CD8-positive, alpha-beta memory T cell (primary cell): Measurements from ENCODE around the gene CALN1. TPM values are rescaled to one million over a fixed set of nuclear protein-coding genes. Genes with fewer than 3 reads are reported as not detected.

Experiments used
- CTCF ChIA-PET: fragments of 350-600 bp; sonication (Branson Sonifier 250); formaldehyde crosslinking; loops from one replicate; lab custom pipeline; 2021; ENCODE audit warnings: antibody characterized with exemption; lab: Charles Lee
- POLR2A ChIA-PET: fragments of 350-600 bp; sonication (Branson Sonifier 250); formaldehyde crosslinking; loops from one replicate; lab custom pipeline; 2021; ENCODE audit warnings: antibody characterized with exemption; lab: Charles Lee
- DNase-seq, 5 donors: peaks; one replicate each; pipeline versions ENCODE4 v3.0.0 to v3.0.0-alpha.2; 2020 to 2022; ENCODE audit warnings: mixed read lengths in 1 of 5
- H3K27ac ChIP-seq: one replicate; pipeline ENCODE4 v1.7.0; 2013; ENCODE audit warnings: low read depth, mild to moderate bottlenecking, low read length, moderate library complexity
- H3K27me3 ChIP-seq: 2 replicates; pipeline ENCODE4 v1.7.0; 2013; ENCODE audit warnings: low read length, mild to moderate bottlenecking; ENCODE audit not compliant: insufficient read depth, poor library complexity, severe bottlenecking
- H3K36me3 ChIP-seq: 2 replicates; pipeline ENCODE4 v1.7.0; 2013; ENCODE audit warnings: mild to moderate bottlenecking, low read length, moderate library complexity; ENCODE audit not compliant: insufficient read depth
- H3K4me1 ChIP-seq: 2 replicates; pipeline ENCODE4 v1.7.0; 2013; ENCODE audit warnings: mild to moderate bottlenecking, low read length, moderate library complexity; ENCODE audit not compliant: insufficient read depth
- H3K4me3 ChIP-seq: 2 replicates; pipeline ENCODE4 v1.7.0; 2013; ENCODE audit warnings: mild to moderate bottlenecking, low read length
- H3K9me3 ChIP-seq: 2 replicates; pipeline ENCODE4 v1.7.0; 2013; ENCODE audit warnings: mild to moderate bottlenecking, low read length
- H3K27ac Mint-ChIP-seq, 8 donors: one replicate each; pipeline ENCODE4 v1.8.0; 2020 to 2021; ENCODE audit warnings: mixed read lengths in 8 of 8, mild to moderate bottlenecking in 6 of 8, inconsistent platforms in 3 of 8, moderate library complexity in 3 of 8
- H3K27me3 Mint-ChIP-seq, 2 donors: one replicate each; pipeline ENCODE4 v1.8.0; 2020 to 2021; ENCODE audit warnings: mixed read lengths in 2 of 2, mild to moderate bottlenecking in 1 of 2, moderate library complexity in 1 of 2
- H3K36me3 Mint-ChIP-seq, 3 donors: one replicate each; pipeline ENCODE4 v1.8.0; 2020 to 2021; ENCODE audit warnings: mixed read lengths in 3 of 3, inconsistent platforms in 1 of 3, mild to moderate bottlenecking in 1 of 3
- H3K4me1 Mint-ChIP-seq, 3 donors: one replicate each; pipeline ENCODE4 v1.8.0; 2020 to 2021; ENCODE audit warnings: mixed read lengths in 3 of 3, inconsistent platforms in 1 of 3, mild to moderate bottlenecking in 1 of 3
- H3K4me3 Mint-ChIP-seq, 7 donors: one replicate each; pipeline ENCODE4 v1.8.0; 2020 to 2021; ENCODE audit warnings: mixed read lengths in 7 of 7, mild to moderate bottlenecking in 6 of 7, moderate library complexity in 4 of 7, inconsistent platforms in 2 of 7
- H3K9me3 Mint-ChIP-seq, 5 donors: one replicate each; pipeline ENCODE4 v1.8.0; 2020 to 2022; ENCODE audit warnings: mixed read lengths in 5 of 5, mild to moderate bottlenecking in 3 of 5, moderate library complexity in 2 of 5, inconsistent platforms in 1 of 5
- polyA plus RNA-seq: library from polyadenylated mRNA; unstranded; fragments of 300-500 nt; fragmentation: Illumina TruSeq; gene quantifications from one replicate; pipeline ENCODE4 v1.2.3, GENCODE V29; 2021
- total RNA-seq, 2 experiments: library from RNA; stranded (reverse); gene quantifications; one replicate each; pipeline ENCODE4 v1.2.3, GENCODE V29; 2021

Gene CALN1
- total and polyA plus RNA-seq, 3 experiments from 2014 or later: not detected

DNA sequence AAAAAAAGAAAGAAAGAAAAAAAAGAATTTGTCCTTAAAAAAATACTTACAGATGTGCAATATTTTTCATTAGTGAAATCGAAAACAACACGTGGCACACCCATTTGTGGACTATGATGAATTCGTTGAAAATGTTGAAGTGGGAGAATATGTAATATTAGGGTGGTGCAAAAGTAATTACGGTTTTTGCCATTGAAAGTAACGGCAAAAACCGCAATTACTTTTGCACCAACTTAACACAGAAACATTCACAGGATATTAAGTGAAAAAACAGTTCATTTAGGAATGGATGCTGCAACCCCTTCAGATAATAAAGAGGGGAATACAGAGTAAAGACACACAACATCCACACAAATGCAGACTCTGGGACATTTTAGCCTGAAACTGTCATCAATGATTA, 96.0 kb downstream of the CALN1 start:
- ChIA-PET POLR2A (no interaction called here), CTCF (no interaction called here)
- H3K27me3 ChIP-seq: no peaks in the 10 kb centered on the region
- no peaks in the 10 kb centered on the region for H3K36me3 ChIP-seq
- Mint-ChIP-seq H3K36me3 (no peaks in the 10 kb centered on the region), H3K27me3 (peaks cover 0 to 2% of the 10 kb centered on the region in 2 donors), H3K4me1 (no peaks in the 10 kb centered on the region), H3K27ac (no peak overlapping the region), H3K9me3 (peaks cover 5 to 14% (median 12%) of the 10 kb centered on the region in 5 donors), H3K4me3 (no peak overlapping the region)
- no peaks in the 10 kb centered on the region for H3K4me1 ChIP-seq
- no peak for DNase-seq
- H3K9me3 ChIP-seq: no peaks in the 10 kb centered on the region
- H3K4me3 ChIP-seq: no peak overlapping the region
- no peak overlapping the region for H3K27ac ChIP-seq

DNA sequence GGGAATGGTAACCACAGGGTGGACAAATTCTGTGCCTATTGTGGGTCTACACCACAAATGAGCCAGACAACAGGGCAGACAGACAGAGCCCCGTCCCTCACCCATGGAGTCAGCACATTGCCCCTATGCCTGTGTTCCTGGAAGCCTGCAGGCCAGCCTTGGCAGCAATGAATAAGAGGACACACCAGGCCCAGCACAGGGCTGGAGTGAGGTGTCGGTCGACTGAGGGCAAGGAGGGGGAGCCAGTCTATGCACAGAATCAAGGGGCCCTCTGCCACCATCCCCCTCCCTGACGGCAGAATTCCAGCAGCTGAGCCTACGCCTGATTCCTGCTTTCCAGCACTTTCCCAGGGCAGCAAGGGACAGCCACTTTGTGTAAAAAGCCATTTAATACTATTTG, 98.2 kb downstream of the CALN1 start:
- no peaks in the 10 kb centered on the region for H3K4me1 Mint-ChIP-seq
- CTCF ChIA-PET: no interaction called here
- no peak overlapping the region for H3K4me3 Mint-ChIP-seq

DNA sequence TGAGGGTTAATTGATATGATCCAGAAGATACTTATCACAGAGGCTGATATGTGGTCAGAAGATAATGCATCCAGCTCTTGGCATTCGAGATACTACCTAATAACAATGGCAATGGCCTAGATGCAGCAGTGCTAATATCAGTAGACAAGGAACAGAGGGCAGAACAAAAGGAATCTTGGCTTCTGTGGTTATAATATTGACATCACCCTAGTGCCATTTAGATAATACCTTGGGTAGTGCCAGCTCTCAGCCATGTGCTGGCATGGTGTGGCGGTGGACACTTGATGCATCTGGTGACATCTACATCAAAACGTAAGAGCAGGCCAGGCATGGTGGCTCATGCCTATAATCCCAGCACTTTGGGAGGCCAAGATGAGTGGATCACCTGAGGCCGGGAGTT, 101.8 kb downstream of the CALN1 start:
- Histone ChIP-seq H3K4me3 (no peak overlapping the region), H3K9me3 (no peaks in the 10 kb centered on the region), H3K27ac (no peak overlapping the region), H3K4me1 (no peaks in the 10 kb centered on the region), H3K36me3 (no peaks in the 10 kb centered on the region), H3K27me3 (no peaks in the 10 kb centered on the region)
- CTCF ChIA-PET: no interaction called here
- H3K9me3 Mint-ChIP-seq: peaks cover 2 to 6% (median 4%) of the 10 kb centered on the region in 5 donors
- POLR2A ChIA-PET: no interaction called here
- H3K4me3 Mint-ChIP-seq: no peak overlapping the region
- DNase-seq: no peak
- H3K36me3 Mint-ChIP-seq: no peaks in the 10 kb centered on the region
- H3K4me1 Mint-ChIP-seq: no peaks in the 10 kb centered on the region
- H3K27ac Mint-ChIP-seq: no peak overlapping the region
- peaks cover 0 to 2% of the 10 kb centered on the region in 2 donors for H3K27me3 Mint-ChIP-seq

More for the DNA sequence above, 98.2 kb downstream of the CALN1 start:
- Histone ChIP-seq H3K27me3 (no peaks in the 10 kb centered on the region), H3K36me3 (no peaks in the 10 kb centered on the region), H3K27ac (no peak overlapping the region), H3K4me1 (no peaks in the 10 kb centered on the region), H3K4me3 (no peak overlapping the region), H3K9me3 (no peaks in the 10 kb centered on the region)
- POLR2A ChIA-PET: no interaction called here
- no peak for DNase-seq
- Mint-ChIP-seq H3K27ac (no peak overlapping the region), H3K9me3 (peaks cover 4 to 6% (median 5%) of the 10 kb centered on the region in 5 donors), H3K36me3 (no peaks in the 10 kb centered on the region), H3K27me3 (peaks cover 0 to 2% of the 10 kb centered on the region in 2 donors)

DNA sequence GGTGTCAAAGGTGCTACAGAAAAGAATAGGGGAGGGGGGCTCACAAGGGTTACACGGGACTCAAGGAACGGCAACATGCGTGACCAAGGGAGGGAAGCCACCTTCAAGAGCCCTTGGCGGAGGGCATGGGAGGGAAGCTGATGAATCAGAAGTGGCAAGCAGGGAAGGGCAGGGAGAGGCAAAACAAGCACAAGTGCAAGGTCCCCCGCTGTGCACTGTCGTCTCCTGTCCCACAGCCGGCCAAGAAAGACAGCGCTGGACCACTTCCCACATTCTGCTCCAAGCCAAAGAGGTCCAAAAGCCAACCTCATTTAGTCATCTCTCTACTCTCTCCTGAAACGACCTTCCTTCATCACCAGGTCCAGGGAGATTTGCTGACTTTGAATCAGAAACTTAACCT, 102.7 kb downstream of the CALN1 start:
- Mint-ChIP-seq H3K36me3 (no peaks in the 10 kb centered on the region), H3K27ac (no peak overlapping the region), H3K4me1 (no peaks in the 10 kb centered on the region), H3K27me3 (peaks cover 0 to 2% of the 10 kb centered on the region in 2 donors), H3K4me3 (no peak overlapping the region), H3K9me3 (peaks cover 2 to 6% (median 3%) of the 10 kb centered on the region in 5 donors)
- POLR2A ChIA-PET: no interaction called here
- no peak for DNase-seq
- H3K27ac ChIP-seq: no peak overlapping the region
- H3K9me3 ChIP-seq: no peaks in the 10 kb centered on the region
- no peaks in the 10 kb centered on the region for H3K4me1 ChIP-seq
- CTCF ChIA-PET: no interaction called here
- no peaks in the 10 kb centered on the region for H3K36me3 ChIP-seq
- H3K4me3 ChIP-seq: no peak overlapping the region
- no peaks in the 10 kb centered on the region for H3K27me3 ChIP-seq

DNA sequence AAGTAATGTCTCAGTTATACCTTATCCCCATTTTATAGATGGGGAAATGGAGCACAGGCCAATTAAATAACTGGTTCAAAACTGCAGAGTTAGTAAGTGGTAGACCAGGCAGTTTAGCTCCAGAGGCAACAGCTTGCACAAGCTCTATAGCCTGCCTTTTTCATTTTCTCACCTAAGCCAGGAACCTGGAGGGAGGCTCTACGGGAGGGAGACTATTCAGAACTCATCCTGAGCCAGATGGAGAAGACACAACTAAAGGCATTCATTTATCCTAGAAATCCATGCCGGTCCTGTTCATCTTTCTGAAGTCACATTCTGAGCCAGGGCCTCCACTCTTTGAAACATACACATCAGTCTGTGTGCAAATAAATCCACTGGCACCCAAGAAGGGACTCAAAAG, 103.2 kb downstream of the CALN1 start:
- no peaks in the 10 kb centered on the region for H3K9me3 ChIP-seq
- H3K4me1 ChIP-seq: no peaks in the 10 kb centered on the region
- H3K27ac Mint-ChIP-seq: no peak overlapping the region
- peaks cover 0 to 2% of the 10 kb centered on the region in 2 donors for H3K27me3 Mint-ChIP-seq
- H3K27ac ChIP-seq: no peak overlapping the region
- ChIA-PET POLR2A (no interaction called here), CTCF (no interaction called here)
- DNase-seq: no peak
- H3K4me3 ChIP-seq: no peak overlapping the region
- no peaks in the 10 kb centered on the region for H3K36me3 ChIP-seq
- H3K4me3 Mint-ChIP-seq: no peak overlapping the region
- peaks cover under 1 to 6% (median 3%) of the 10 kb centered on the region in 5 donors for H3K9me3 Mint-ChIP-seq
- no peaks in the 10 kb centered on the region for H3K27me3 ChIP-seq
- H3K4me1 Mint-ChIP-seq: no peaks in the 10 kb centered on the region
- H3K36me3 Mint-ChIP-seq: no peaks in the 10 kb centered on the region

DNA sequence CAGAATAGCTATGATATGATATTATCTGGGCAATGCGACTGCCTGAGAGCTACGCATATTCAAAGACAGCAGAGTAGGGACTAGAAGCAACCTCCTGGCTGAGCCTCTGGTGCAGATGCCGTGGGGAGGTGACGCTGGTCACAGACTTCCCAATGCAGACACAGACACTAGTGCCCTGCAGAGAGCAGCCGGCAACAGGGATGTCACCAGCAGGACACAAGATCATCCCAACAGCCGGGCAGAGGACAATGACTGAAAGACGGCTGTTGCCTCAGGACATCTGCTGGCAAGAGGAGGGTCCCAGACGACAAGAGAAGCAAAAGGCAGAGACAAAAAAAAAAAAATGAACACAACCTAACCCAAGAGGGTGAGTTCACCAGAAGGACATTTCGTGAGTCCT, 104.6 kb downstream of the CALN1 start:
- Histone ChIP-seq H3K27me3 (no peaks in the 10 kb centered on the region), H3K4me3 (no peak overlapping the region), H3K36me3 (no peaks in the 10 kb centered on the region), H3K9me3 (no peaks in the 10 kb centered on the region), H3K27ac (no peak overlapping the region), H3K4me1 (no peaks in the 10 kb centered on the region)
- Mint-ChIP-seq H3K4me1 (no peaks in the 10 kb centered on the region), H3K4me3 (no peak overlapping the region), H3K9me3 (peaks cover 0 to 7% (median 3%) of the 10 kb centered on the region in 5 donors), H3K36me3 (no peaks in the 10 kb centered on the region), H3K27me3 (peaks cover 0 to 2% of the 10 kb centered on the region in 2 donors), H3K27ac (no peak overlapping the region)
- CTCF ChIA-PET: no interaction called here
- no peak for DNase-seq
- POLR2A ChIA-PET: no interaction called here

DNA sequence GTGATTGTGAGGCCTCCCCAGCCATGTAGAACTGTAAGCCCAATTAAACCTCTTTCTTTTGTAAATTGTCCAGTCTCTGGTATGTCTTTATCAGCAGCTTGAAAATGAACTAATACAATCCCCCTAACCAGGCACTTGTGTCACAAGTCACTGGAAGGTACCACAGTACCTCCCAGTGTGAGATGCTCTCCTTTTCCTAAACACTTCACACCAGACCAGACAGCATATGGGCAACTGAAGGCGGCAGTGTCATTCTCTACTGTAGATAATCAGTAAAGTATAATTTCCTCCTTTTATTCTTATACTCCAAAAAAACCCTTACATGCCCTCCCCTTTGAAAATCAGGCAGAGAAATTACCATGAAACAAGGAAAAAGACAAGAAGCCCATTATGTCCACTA, 113.2 kb downstream of the CALN1 start:
- Histone ChIP-seq H3K27me3 (no peaks in the 10 kb centered on the region), H3K4me3 (no peak overlapping the region), H3K36me3 (no peaks in the 10 kb centered on the region), H3K4me1 (no peaks in the 10 kb centered on the region), H3K9me3 (no peaks in the 10 kb centered on the region), H3K27ac (no peak overlapping the region)
- Mint-ChIP-seq H3K36me3 (no peaks in the 10 kb centered on the region), H3K27me3 (peaks cover 0 to 3% of the 10 kb centered on the region in 2 donors), H3K4me1 (no peaks in the 10 kb centered on the region), H3K9me3 (peaks cover 2 to 5% (median 3%) of the 10 kb centered on the region in 5 donors), H3K4me3 (no peak overlapping the region), H3K27ac (no peak overlapping the region)
- ChIA-PET POLR2A (no interaction called here), CTCF (no interaction called here)
- DNase-seq: no peak

DNA sequence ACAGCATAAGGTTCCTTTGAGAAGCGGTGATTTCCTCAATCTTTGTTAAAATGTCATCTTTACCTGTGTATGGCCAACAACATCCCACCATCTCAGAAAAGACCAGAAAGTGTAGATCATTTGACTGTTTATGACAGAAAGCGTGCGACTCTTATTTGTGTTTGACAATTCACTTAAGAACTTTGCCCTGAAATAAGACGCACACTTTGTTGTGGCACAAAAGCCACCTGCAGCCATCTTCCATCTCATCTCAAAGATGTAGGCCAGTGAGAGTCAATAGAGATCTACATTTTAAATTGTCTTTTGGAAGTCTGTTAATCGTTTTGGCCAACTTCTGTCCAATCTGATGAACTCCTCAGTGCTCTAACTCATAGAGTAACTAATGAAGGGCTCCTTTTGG, 114.0 kb downstream of the CALN1 start:
- POLR2A ChIA-PET: no interaction called here
- Mint-ChIP-seq H3K4me3 (no peak overlapping the region), H3K27me3 (peaks cover 0 to 3% of the 10 kb centered on the region in 2 donors), H3K36me3 (no peaks in the 10 kb centered on the region), H3K4me1 (no peaks in the 10 kb centered on the region), H3K27ac (no peak overlapping the region), H3K9me3 (peaks cover 1 to 5% (median 3%) of the 10 kb centered on the region in 5 donors)
- no peak for DNase-seq
- Histone ChIP-seq H3K4me3 (no peak overlapping the region), H3K4me1 (no peaks in the 10 kb centered on the region), H3K27me3 (no peaks in the 10 kb centered on the region), H3K36me3 (no peaks in the 10 kb centered on the region), H3K9me3 (no peaks in the 10 kb centered on the region), H3K27ac (no peak overlapping the region)
- CTCF ChIA-PET: no interaction called here

DNA sequence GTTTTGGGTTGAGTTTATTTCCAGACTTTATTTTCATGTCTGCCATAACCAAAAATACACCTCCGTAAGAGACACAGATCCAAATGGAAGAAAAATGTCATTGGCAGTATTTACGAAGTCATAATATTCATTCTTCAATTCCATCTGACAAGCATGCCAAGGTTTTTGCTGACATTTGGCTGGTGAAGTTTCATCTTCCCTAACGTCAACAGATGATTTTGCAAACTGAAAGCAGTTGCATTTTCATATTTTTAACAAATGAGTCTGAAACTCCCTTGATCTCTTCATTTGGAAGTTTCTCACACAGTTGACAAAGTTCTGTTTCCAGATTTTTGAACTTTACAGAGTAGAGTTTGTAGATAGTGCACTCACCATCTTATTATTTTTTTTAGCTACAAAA, 114.5 kb downstream of the CALN1 start:
- Histone ChIP-seq H3K27me3 (no peaks in the 10 kb centered on the region), H3K4me3 (no peak overlapping the region), H3K4me1 (no peaks in the 10 kb centered on the region), H3K27ac (no peak overlapping the region), H3K9me3 (no peaks in the 10 kb centered on the region), H3K36me3 (no peaks in the 10 kb centered on the region)
- Mint-ChIP-seq H3K4me3 (no peak overlapping the region), H3K4me1 (no peaks in the 10 kb centered on the region), H3K27me3 (peaks cover 0 to 3% of the 10 kb centered on the region in 2 donors), H3K27ac (no peak overlapping the region), H3K9me3 (peaks cover 0 to 6% (median 5%) of the 10 kb centered on the region in 5 donors), H3K36me3 (no peaks in the 10 kb centered on the region)
- ChIA-PET CTCF (no interaction called here), POLR2A (no interaction called here)
- DNase-seq: no peak
